Measurements from ENCODE around the gene GRIA1. TPM values are rescaled to one million over a fixed set of nuclear protein-coding genes. Genes with fewer than 3 reads are reported as not detected.
"Not testable (repeated sequence)": the region's sequence is repeated elsewhere in the genome, so short reads cannot be mapped to it uniquely, and the experiment has no call there.

Gene GRIA1
- total RNA-seq, 1 experiment from 2014 or later: 1.2 TPM

GRCh38 chr5:153717287-153717686 is 226.8 kb downstream of the GRIA1 start:
- no peak for DNase-seq (ENCODE audit: low read depth)

GRCh38 chr5:153718713-153719112 is 228.2 kb downstream of the GRIA1 start:
- DNase-seq (ENCODE audit: low read depth): no peak

- no peak for DNase-seq (ENCODE audit: low read depth)
Measured at GRCh38 chr5:153719324-153719723, 228.9 kb downstream of the GRIA1 start.

- not testable (repeated sequence) for DNase-seq (ENCODE audit: low read depth)
Measured at GRCh38 chr5:153723022-153723610, 232.6 kb downstream of the GRIA1 start.

- no peak for DNase-seq (ENCODE audit: low read depth)
Measured at GRCh38 chr5:153742060-153742459, 251.6 kb downstream of the GRIA1 start.

GRCh38 chr5:153744751-153745150 is 254.3 kb downstream of the GRIA1 start:
- no peak for DNase-seq (ENCODE audit: low read depth)

- DNase-seq (ENCODE audit: low read depth): no peak
Measured at GRCh38 chr5:153745778-153746395, 255.4 kb downstream of the GRIA1 start.

GRCh38 chr5:153746440-153746839 is 256.0 kb downstream of the GRIA1 start:
- DNase-seq (ENCODE audit: low read depth): no peak

- no peak for DNase-seq (ENCODE audit: low read depth)
Measured at GRCh38 chr5:153748823-153749222, 258.4 kb downstream of the GRIA1 start.

GRCh38 chr5:153749960-153750359 is 259.5 kb downstream of the GRIA1 start:
- peak; percentile 59 for DNase-seq (ENCODE audit: low read depth)

- DNase-seq (ENCODE audit: low read depth): no peak
Measured at GRCh38 chr5:153751251-153751650, 260.8 kb downstream of the GRIA1 start.

- peak; percentile 50 for DNase-seq (ENCODE audit: low read depth)
Measured at GRCh38 chr5:153752890-153753289, 262.4 kb downstream of the GRIA1 start.

GRCh38 chr5:153753645-153754432 is 263.4 kb downstream of the GRIA1 start:
- DNase-seq (ENCODE audit: low read depth): peak; percentile 59

GRCh38 chr5:153755913-153756500 is 265.5 kb downstream of the GRIA1 start:
- DNase-seq (ENCODE audit: low read depth): no peak

- peak; percentile 6 for DNase-seq (ENCODE audit: low read depth)
Measured at GRCh38 chr5:153756540-153756939, 266.1 kb downstream of the GRIA1 start.

GRCh38 chr5:153765987-153766386 is 275.5 kb downstream of the GRIA1 start:
- no peak for DNase-seq (ENCODE audit: low read depth)

GRCh38 chr5:153767221-153768188 is 277.0 kb downstream of the GRIA1 start:
- no peak for DNase-seq (ENCODE audit: low read depth)

- DNase-seq (ENCODE audit: low read depth): no peak
Measured at GRCh38 chr5:153770066-153770465, 279.6 kb downstream of the GRIA1 start.

- DNase-seq (ENCODE audit: low read depth): no peak
Measured at GRCh38 chr5:153774686-153775085, 284.2 kb downstream of the GRIA1 start.

- no peak for DNase-seq (ENCODE audit: low read depth)
Measured at GRCh38 chr5:153775923-153776322, 285.5 kb downstream of the GRIA1 start.
